Vagina (tissue), 2 donors: ENCODE data around the gene SYP. TPM values are rescaled to one million over a fixed set of nuclear protein-coding genes. Genes with fewer than 3 reads are reported as not detected.

Source experiments
- DNase-seq, 2 donors: peaks; one replicate each; pipeline ENCODE4 v3.0.0-alpha.2; 2017; ENCODE audit errors: extremely low spot score in 2 of 2
- H3K27ac ChIP-seq: fragments of 200-600 bp; sonication (generic); one replicate; pipeline ENCODE4 v1.5.1; 2019
- H3K27me3 ChIP-seq: fragments of 200-600 bp; sonication (generic); one replicate; pipeline ENCODE4 v1.5.1; 2019
- H3K36me3 ChIP-seq, 2 donors: fragments of 200-600 bp; sonication (generic); one replicate each; pipeline ENCODE4 v1.5.1; 2017 to 2019
- H3K4me1 ChIP-seq: fragments of 200-600 bp; sonication (generic); one replicate; pipeline ENCODE4 v1.5.1; 2019
- H3K4me3 ChIP-seq, 2 donors: fragments of 200-600 bp; sonication (generic); 1 replicate in 1 of 2; 2 replicates in 1 of 2; pipeline ENCODE4 v1.5.1; 2016 to 2019
- H3K9me3 ChIP-seq: fragments of 200-600 bp; sonication (generic); one replicate; pipeline ENCODE4 v1.5.1; 2019
- POLR2A ChIP-seq, 2 donors: fragments of 450-650 bp; IDR thresholded peaks; one replicate each; pipeline ENCODE4 v1.6.1; 2017; ENCODE audit warnings: antibody characterized with exemption in 2 of 2, mild to moderate bottlenecking in 2 of 2, moderate library complexity in 2 of 2
- POLR2AphosphoS5 ChIP-seq, 2 donors: sonication (generic); formaldehyde crosslinking; IDR thresholded peaks; one replicate each; pipeline ENCODE4 v1.9.0; 2017; ENCODE audit warnings: antibody characterized with exemption in 2 of 2, mild to moderate bottlenecking in 2 of 2, low read depth in 1 of 2; ENCODE audit not compliant: insufficient read depth in 1 of 2
- intact Hi-C: fragments of 100-400 bp; cut with DNase I; formaldehyde crosslinking; loops from one replicate; pipeline ENCODE4 v1.15.1; 2023
- total RNA-seq: library from RNA; depleted of rRNA; stranded (reverse); fragments of >200 nt; gene quantifications from one replicate; pipeline ENCODE4 v1.2.3, GENCODE V29; 2016
- TF ChIP-seq, protein P1 (sequence below), 3 experiments: fragments of 450-650 bp in 2 of 3; fragments of 200-600 bp in 1 of 3; sonication (generic) in 1 of 3; IDR thresholded peaks; one replicate each; pipeline ENCODE4 v1.5.1; 2017 to 2019; ENCODE audit warnings: antibody characterized with exemption in 3 of 3, mild to moderate bottlenecking in 2 of 3, moderate library complexity in 2 of 3

Gene SYP
- total RNA-seq, 1 donor from 2014 or later: 11.0 TPM

GRCh38 chrX:49212861-49213260 lies 12.9 kb upstream of the SYP start:
- Histone ChIP-seq H3K9me3 (no peaks in the 10 kb centered on the region), H3K27me3 (no peaks in the 10 kb centered on the region), H3K36me3 (no peaks in the 10 kb centered on the region), H3K4me3 (no peak overlapping the region), H3K27ac (no peak overlapping the region), H3K4me1 (no peaks in the 10 kb centered on the region)
- DNase-seq: no peak
- TF ChIP-seq POLR2A (IDR thresholded peaks at IDR 0.05): no peak
- no peak for TF ChIP-seq POLR2AphosphoS5 (IDR thresholded peaks at IDR 0.05; ENCODE audit: insufficient read depth in 1 of 2, low read depth in 1 of 2)
- TF ChIP-seq, protein P1, sequence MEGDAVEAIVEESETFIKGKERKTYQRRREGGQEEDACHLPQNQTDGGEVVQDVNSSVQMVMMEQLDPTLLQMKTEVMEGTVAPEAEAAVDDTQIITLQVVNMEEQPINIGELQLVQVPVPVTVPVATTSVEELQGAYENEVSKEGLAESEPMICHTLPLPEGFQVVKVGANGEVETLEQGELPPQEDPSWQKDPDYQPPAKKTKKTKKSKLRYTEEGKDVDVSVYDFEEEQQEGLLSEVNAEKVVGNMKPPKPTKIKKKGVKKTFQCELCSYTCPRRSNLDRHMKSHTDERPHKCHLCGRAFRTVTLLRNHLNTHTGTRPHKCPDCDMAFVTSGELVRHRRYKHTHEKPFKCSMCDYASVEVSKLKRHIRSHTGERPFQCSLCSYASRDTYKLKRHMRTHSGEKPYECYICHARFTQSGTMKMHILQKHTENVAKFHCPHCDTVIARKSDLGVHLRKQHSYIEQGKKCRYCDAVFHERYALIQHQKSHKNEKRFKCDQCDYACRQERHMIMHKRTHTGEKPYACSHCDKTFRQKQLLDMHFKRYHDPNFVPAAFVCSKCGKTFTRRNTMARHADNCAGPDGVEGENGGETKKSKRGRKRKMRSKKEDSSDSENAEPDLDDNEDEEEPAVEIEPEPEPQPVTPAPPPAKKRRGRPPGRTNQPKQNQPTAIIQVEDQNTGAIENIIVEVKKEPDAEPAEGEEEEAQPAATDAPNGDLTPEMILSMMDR (IDR thresholded peaks at IDR 0.05): no peak
- intact Hi-C loops: no loop called here

DNA sequence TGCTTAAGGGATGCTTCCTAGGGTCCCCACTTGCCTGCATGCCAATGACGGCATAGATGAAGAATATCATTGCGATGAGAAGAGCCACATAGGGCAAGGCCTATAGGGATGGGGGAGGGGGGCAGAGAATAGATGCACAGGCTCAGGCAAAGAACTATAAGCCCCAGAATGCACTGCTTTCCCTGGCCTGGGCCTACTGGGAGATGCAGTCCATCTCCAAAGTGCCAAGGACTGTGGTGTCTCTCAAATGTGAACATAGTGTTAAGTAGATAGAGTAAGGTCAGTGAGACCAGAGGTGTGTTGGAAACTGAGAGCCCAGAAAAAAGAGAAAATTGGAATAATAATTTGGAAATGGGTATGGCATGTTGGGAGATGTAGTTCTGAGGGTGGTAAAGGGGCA lies 12.2 kb upstream of the SYP start:
- no peaks in the 10 kb centered on the region for H3K27me3 ChIP-seq
- no peak for DNase-seq
- H3K36me3 ChIP-seq: no peaks in the 10 kb centered on the region
- no peak overlapping the region for H3K4me3 ChIP-seq
- H3K4me1 ChIP-seq: no peaks in the 10 kb centered on the region
- TF ChIP-seq POLR2AphosphoS5 (IDR thresholded peaks at IDR 0.05; ENCODE audit: insufficient read depth in 1 of 2, low read depth in 1 of 2) (no peak), POLR2A (IDR thresholded peaks at IDR 0.05) (no peak)
- TF ChIP-seq, protein P1 (IDR thresholded peaks at IDR 0.05): no peak
- intact Hi-C loops: no loop called here
- H3K27ac ChIP-seq: no peak overlapping the region
- H3K9me3 ChIP-seq: no peaks in the 10 kb centered on the region

- H3K27me3 ChIP-seq: no peaks in the 10 kb centered on the region
- TF ChIP-seq POLR2A (IDR thresholded peaks at IDR 0.05) (no peak), POLR2AphosphoS5 (IDR thresholded peaks at IDR 0.05; ENCODE audit: insufficient read depth in 1 of 2, low read depth in 1 of 2) (no peak)
- TF ChIP-seq, protein P1 (IDR thresholded peaks at IDR 0.05): no peak
Measured at GRCh38 chrX:49211074-49211473, 11.1 kb upstream of the SYP start.

GRCh38 chrX:49210406-49210805 lies 10.4 kb upstream of the SYP start:
- Histone ChIP-seq H3K27ac (no peak overlapping the region), H3K27me3 (no peaks in the 10 kb centered on the region), H3K4me1 (no peaks in the 10 kb centered on the region), H3K4me3 (no peak overlapping the region), H3K9me3 (no peaks in the 10 kb centered on the region), H3K36me3 (no peaks in the 10 kb centered on the region)
- no peak for DNase-seq
- intact Hi-C loops: no loop called here
- TF ChIP-seq POLR2A (IDR thresholded peaks at IDR 0.05) (no peak), POLR2AphosphoS5 (IDR thresholded peaks at IDR 0.05; ENCODE audit: insufficient read depth in 1 of 2, low read depth in 1 of 2) (no peak)
- TF ChIP-seq, protein P1 (IDR thresholded peaks at IDR 0.05): no peak

More at GRCh38 chrX:49211074-49211473, 11.1 kb upstream of the SYP start:
- H3K4me1 ChIP-seq: no peaks in the 10 kb centered on the region
- no peaks in the 10 kb centered on the region for H3K9me3 ChIP-seq
- intact Hi-C loops: no loop called here
- no peak for DNase-seq
- H3K36me3 ChIP-seq: no peaks in the 10 kb centered on the region
- H3K27ac ChIP-seq: no peak overlapping the region
- H3K4me3 ChIP-seq: no peak overlapping the region

DNA sequence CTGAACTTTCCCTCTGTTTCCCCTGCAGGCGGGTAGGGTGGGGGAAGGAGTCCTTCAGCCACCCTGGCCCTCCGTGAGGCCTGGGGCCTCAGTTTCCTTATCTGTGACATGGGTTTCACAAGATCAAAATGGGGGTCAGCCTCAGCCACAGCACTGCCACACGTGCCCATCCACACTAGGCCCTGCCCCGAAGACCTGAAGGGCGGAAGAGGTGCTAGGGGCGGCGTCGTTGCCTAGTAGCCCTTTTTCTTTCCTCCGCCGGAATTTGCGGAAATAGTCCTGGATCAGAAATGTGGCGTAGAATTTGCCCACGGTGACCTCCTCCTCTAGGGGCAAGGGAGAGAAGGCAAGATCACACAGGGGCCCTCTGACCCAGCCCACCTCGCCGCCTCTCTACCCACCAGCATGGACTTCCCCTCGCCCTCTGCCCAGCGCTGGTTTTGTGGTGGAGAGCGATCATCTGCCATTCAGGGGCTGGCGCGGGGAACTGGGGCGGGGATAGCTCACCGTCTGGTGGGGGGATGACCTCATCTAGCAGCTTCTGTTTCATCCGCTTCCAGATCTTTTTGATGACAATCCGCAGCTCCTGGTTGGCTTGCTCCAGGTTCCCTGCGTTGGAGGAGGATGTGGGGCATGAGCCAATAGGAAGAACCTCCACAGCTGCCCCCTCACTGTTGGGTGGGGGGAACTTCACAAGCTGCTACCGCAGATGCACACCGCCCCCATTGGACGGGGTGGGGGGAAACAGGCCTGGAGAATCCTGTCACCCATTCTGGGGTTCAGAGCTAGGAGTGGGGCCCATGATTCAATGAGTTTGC lies 9.7 kb upstream of the SYP start:
- Histone ChIP-seq H3K36me3 (no peaks in the 10 kb centered on the region), H3K4me1 (no peaks in the 10 kb centered on the region)

More for the DNA sequence above, 9.7 kb upstream of the SYP start:
- Histone ChIP-seq H3K9me3 (no peaks in the 10 kb centered on the region), H3K4me3 (no peak overlapping the region), H3K27ac (no peak overlapping the region), H3K27me3 (no peaks in the 10 kb centered on the region)
- TF ChIP-seq, protein P1 (IDR thresholded peaks at IDR 0.05): no peak
- no peak for TF ChIP-seq POLR2AphosphoS5 (IDR thresholded peaks at IDR 0.05; ENCODE audit: insufficient read depth in 1 of 2, low read depth in 1 of 2)
- TF ChIP-seq POLR2A (IDR thresholded peaks at IDR 0.05): no peak
- intact Hi-C loops: no loop called here
- no peak for DNase-seq
